Thyroid gland (tissue), 4 donors: ENCODE data around the gene CBR4.

Experiments used
- CTCF ChIP-seq, 6 experiments: fragments of 200-600 bp in 3 of 6; fragments of 450-650 bp in 3 of 6; sonication (generic) in 3 of 6; IDR thresholded peaks; one replicate each; pipeline ENCODE4 v1.5.1; 2016 to 2019; ENCODE audit warnings: antibody characterized with exemption in 6 of 6, mild to moderate bottlenecking in 2 of 6, inconsistent platforms in 1 of 6, moderate library complexity in 1 of 6
- POLR2A ChIP-seq, 2 donors: fragments of 450-650 bp; IDR thresholded peaks; one replicate each; pipeline ENCODE4 v1.6.1; 2017; ENCODE audit warnings: antibody characterized with exemption in 2 of 2, mild to moderate bottlenecking in 2 of 2, moderate library complexity in 1 of 2

- TF ChIP-seq CTCF (IDR thresholded peaks at IDR 0.05) (no peak), POLR2A (IDR thresholded peaks at IDR 0.05) (no peak)
Measured at GRCh38 chr4:169039251-169039954, 29.3 kb upstream of the CBR4 start.
